Activated T-helper 1 cell treated with Interleukin-2 at 50 U/mL for 16 hours (primary cell): ENCODE data around the gene AURKAIP1.

Experiments used
- DNase-seq: peaks from one replicate; pipeline ENCODE4 v3.0.0-alpha.2; 2020; ENCODE audit warnings: low read depth

AURKAIP1 gene

GRCh38 chr1:1332774-1333480 is 42.1 kb downstream of the AURKAIP1 start:
- DNase-seq: no peak

DNA sequence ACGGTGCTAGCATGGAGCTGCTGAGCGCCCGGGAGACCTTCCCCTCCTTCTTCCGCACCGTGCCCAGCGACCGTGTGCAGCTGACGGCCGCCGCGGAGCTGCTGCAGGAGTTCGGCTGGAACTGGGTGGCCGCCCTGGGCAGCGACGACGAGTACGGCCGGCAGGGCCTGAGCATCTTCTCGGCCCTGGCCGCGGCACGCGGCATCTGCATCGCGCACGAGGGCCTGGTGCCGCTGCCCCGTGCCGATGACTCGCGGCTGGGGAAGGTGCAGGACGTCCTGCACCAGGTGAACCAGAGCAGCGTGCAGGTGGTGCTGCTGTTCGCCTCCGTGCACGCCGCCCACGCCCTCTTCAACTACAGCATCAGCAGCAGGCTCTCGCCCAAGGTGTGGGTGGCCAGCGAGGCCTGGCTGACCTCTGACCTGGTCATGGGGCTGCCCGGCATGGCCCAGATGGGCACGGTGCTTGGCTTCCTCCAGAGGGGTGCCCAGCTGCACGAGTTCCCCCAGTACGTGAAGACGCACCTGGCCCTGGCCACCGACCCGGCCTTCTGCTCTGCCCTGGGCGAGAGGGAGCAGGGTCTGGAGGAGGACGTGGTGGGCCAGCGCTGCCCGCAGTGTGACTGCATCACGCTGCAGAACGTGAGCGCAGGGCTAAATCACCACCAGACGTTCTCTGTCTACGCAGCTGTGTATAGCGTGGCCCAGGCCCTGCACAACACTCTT is 42.8 kb downstream of the AURKAIP1 start:
- DNase-seq: no peak

GRCh38 chr1:1331068-1331965 is 43.7 kb downstream of the AURKAIP1 start, which contains the start of gene TAS1R3:
Gene TAS1R3, plus strand, starts transcription at chr1:1331280. Its CDS starts 66 bp downstream, at chr1:1331346.
- DNase-seq: no peak

DNA sequence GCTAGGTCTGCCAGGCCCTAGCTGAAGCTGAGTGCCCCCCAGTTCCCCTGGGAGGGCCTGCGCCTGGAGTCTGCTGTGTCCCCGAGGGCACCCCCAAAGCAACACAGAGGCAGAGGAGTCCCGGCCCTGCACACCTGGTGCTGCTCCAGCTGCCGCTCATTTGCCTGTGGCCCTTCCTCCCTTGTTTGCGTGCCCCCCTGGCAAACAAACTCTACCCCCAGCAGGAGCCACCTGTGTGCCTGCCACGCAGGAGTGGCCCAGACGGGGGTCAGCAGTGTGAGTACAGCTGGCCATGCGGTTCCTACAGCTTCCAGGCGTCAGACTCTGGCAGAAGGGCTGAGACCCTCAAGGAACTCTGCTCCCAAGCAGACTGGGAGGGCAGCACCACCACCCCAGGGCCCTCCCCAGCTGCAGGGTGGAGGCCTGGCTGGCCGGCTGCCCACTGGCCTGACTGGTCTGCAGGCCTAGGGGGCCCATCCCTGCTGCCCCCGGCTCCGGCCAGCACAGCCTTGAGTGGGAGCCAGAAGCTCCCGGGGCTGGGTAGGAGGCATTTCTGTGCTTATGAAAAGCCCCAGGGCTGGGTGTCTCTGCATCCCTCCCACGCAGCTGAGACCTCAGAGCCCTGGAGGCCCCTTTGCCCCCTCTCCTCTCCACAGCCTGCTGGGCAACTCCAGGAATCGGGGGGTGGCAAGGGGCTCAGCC is 44.5 kb downstream of the AURKAIP1 start:
- no peak for DNase-seq

DNA sequence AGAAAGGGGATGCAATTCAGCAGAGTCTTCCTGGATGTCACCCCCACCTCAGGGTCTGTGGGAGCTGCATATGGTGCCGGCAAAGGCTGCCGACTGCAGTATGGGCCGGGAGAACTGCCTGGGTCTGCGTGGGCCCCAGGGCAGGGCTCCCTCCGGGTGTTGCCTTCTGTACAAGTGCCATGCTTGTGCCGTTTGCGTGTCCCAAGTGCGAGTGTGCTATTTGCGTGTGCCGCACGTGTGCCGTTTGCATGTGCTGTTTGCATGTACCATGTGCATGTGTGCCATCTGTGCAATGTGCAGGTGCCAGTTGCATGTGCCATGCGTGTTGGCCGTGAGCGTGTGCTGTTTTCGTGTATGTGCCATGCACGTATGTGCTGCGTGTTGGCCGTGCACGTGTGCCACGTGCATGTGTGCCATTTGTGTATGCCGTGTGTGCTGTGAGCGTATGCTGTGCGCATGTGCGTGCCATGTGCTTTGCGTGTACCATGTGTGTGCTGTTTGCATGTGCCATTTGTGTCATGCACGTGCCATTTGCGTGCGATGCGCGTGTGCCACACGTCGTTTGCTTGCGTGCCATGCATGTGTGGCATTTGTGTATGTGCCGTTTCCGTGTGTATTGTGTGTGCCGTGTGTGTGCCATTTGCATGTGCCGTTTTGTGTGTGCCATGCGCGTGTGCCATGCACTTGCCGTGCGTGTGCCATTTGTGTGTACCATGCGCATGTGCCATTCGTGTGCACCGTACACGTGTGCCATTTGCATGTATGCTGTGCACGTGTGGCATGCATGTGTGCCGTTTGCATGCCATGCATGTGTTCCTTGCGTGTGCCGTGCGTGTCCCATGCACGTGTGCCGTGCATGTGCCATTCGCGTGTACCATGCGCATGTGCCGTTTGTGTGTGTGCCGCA is 45.5 kb downstream of the AURKAIP1 start:
- no peak for DNase-seq

GRCh38 chr1:1328254-1328653 is 46.8 kb downstream of the AURKAIP1 start:
- no peak for DNase-seq

DNA sequence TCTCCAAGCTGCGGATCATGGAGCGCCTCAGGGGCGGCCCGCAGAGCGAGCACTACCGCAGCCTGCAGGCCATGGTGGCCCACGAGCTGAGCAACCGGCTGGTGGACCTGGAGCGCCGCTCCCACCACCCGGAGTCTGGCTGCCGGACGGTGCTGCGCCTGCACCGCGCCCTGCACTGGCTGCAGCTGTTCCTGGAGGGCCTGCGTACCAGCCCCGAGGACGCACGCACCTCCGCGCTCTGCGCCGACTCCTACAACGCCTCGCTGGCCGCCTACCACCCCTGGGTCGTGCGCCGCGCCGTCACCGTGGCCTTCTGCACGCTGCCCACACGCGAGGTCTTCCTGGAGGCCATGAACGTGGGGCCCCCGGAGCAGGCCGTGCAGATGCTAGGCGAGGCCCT is 47.7 kb downstream of the AURKAIP1 start:
- DNase-seq: no peak

DNA sequence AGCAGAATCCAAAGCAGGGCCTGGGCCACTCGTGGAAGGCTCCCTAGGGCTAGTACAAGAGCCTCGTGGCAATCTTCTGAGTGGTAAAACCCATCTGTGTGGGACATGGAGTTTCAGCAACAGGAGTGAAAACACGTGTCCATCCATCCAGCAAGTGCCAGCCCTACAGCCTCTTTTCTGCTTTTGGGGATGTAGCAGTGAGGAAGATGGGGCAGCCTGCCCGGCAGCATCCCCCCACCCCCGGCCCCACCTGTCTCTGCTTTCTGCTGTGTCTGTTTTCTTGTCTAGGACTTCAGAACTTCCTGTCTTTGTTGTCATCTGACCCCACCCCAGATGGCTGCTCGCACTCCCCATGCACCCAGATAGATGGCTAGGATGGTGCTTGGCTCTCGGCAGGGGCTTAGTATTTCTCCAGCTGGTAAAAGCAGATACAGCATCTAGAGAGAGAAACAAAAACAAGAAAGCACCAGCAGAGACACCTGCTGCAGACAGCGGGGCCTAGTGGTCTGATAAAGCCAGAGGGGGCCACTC is 48.9 kb downstream of the AURKAIP1 start:
- DNase-seq: no peak

DNA sequence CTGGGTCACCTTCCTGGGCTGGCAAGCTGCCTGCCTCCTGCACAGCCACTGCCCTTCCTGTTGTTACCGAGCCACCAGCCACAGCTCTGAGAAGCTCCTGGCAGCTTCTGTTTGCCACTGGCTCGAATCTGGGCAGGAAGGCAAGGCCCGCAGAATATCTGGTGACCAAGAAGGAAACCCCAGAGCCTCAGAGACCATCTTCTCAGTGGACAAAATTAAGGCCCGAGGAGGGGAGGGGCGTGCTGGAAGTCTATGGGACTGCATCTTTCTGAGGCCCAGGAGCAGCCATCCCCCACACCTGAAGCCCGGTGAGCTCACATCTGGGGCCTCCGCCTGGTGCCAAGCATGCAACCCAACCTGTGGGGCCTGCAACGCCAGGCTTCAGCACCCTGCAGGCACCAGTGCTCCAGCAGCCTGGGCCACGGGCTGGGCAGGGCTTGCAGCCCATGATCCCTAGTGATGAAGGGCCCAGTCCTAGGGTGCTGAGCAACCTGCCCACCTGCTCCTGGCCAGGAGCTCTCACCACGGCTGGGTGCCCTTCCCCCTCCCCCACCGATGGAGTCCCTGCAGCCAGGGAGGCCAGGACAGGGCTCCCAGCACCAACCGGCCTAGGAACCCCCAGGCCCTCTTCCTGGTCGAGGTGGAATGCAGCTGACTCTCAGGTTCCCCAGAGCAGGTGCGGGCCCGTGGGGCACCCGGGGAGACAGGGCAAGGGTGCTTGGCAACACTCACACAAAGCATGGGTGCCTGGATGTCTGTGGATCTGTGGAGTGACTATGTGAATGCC is 49.5 kb downstream of the AURKAIP1 start:
- no peak for DNase-seq

- DNase-seq: peak; percentile 95
Measured at GRCh38 chr1:1324524-1325287, 50.3 kb downstream of the AURKAIP1 start, which contains the start of the genes CPTP and INTS11. Gene CPTP, plus strand, starts transcription at chr1:1324802. Its CDS starts 2,109 bp downstream, at chr1:1326911. Gene INTS11, minus strand, starts transcription at chr1:1324660. Its CDS starts 52 bp downstream, at chr1:1324608.

GRCh38 chr1:1324084-1324523 is 50.9 kb downstream of the AURKAIP1 start:
- no peak for DNase-seq
